ENCODE data around the gene RAB11A.
"Not testable (repeated sequence)": the region's sequence is repeated elsewhere in the genome, so short reads cannot be mapped to it uniquely, and the experiment has no call there.

The RAB11A gene

GRCh38 chr15:65845826-65846519, 23.3 kb upstream of the RAB11A start:
- no peak for DNase-seq

GRCh38 chr15:65847989-65848388, 21.3 kb upstream of the RAB11A start:
- no peak for DNase-seq

GRCh38 chr15:65851981-65852380, 17.3 kb upstream of the RAB11A start:
- DNase-seq, result no peak

GRCh38 chr15:65856821-65857455, 12.4 kb upstream of the RAB11A start:
- DNase-seq, result no peak

GRCh38 chr15:65857718-65858402, 11.4 kb upstream of the RAB11A start:
- no peak for DNase-seq

GRCh38 chr15:65862682-65863081, 6.6 kb upstream of the RAB11A start:
- DNase-seq, result no peak

GRCh38 chr15:65863106-65863505, 6.2 kb upstream of the RAB11A start:
- no peak for DNase-seq

- no peak for DNase-seq
Measured at GRCh38 chr15:65867244-65867643, 2.0 kb upstream of the RAB11A start.

GRCh38 chr15:65867933-65868332, 1.4 kb upstream of the RAB11A start:
- DNase-seq, result not testable (repeated sequence)

- no peak for DNase-seq
Measured at GRCh38 chr15:65868546-65869125, 655 bp upstream of the RAB11A start.

GRCh38 chr15:65869954-65870871, 922 bp downstream of the RAB11A start:
- DNase-seq, result peak; percentile 15

GRCh38 chr15:65870889-65871533, 1.7 kb downstream of the RAB11A start:
- DNase-seq, result no peak

- not testable (repeated sequence) for DNase-seq
Measured at GRCh38 chr15:65871886-65872285, 2.6 kb downstream of the RAB11A start.

- not testable (repeated sequence) for DNase-seq
Measured at GRCh38 chr15:65872596-65872995, 3.3 kb downstream of the RAB11A start.

- DNase-seq, result no peak
Measured at GRCh38 chr15:65873256-65873655, 4.0 kb downstream of the RAB11A start.

GRCh38 chr15:65875458-65875857, 6.2 kb downstream of the RAB11A start:
- no peak for DNase-seq

- DNase-seq, result no peak
Measured at GRCh38 chr15:65877749-65878148, 8.5 kb downstream of the RAB11A start.

GRCh38 chr15:65881766-65882434, 12.6 kb downstream of the RAB11A start:
- DNase-seq, result no peak

- no peak for DNase-seq
Measured at GRCh38 chr15:65883571-65883970, 14.3 kb downstream of the RAB11A start.

GRCh38 chr15:65884511-65884910, 15.2 kb downstream of the RAB11A start:
- DNase-seq, result no peak

- DNase-seq, result no peak
Measured at GRCh38 chr15:65885668-65886218, 16.5 kb downstream of the RAB11A start.

Measured in NCI-H510A (cell line).